Measurements from ENCODE around the gene TDRD7.

GRCh38 chr9:97521576-97522333, 109.9 kb downstream of the TDRD7 start:
- no peak for TF ChIP-seq POLR2AphosphoS5 (IDR thresholded peaks at IDR 0.05; ENCODE audit: low read depth, low read length)
- no peak for TF ChIP-seq TAF1 (IDR thresholded peaks at IDR 0.05; ENCODE audit: borderline replicate concordance, insufficient read depth, low read length)
- no peak for TF ChIP-seq REST (IDR thresholded peaks at IDR 0.05; ENCODE audit: insufficient read depth in 1 of 2, low read depth in 2 of 2, low read length in 2 of 2)
- TF ChIP-seq SIN3A (IDR thresholded peaks at IDR 0.05; ENCODE audit: borderline replicate concordance, insufficient read depth, low read length) = no peak
